Endothelial cell of umbilical vein (primary cell): ENCODE data around the gene CPNE2. TPM values are rescaled to one million over a fixed set of nuclear protein-coding genes. Genes with fewer than 3 reads are reported as not detected.

Experiments
- BruUV-seq: library from RNA; stranded (reverse); fragments of 400-500 nt; replicated peaks from 2 replicates; lab custom pipeline; 2021; lab: Mats Ljungman, UMichigan
- CTCF ChIA-PET: fragments of 300-600, 350-600 bp; sonication (Branson Sonifier 250); formaldehyde crosslinking; loops from one replicate; lab custom pipeline; 2021; ENCODE audit warnings: antibody characterized with exemption, inconsistent platforms; lab: Charles Lee
- POLR2A ChIA-PET: fragments of 300-600, 350-600 bp; sonication (Branson Sonifier 250); formaldehyde crosslinking; loops from one replicate; lab custom pipeline; 2021; ENCODE audit warnings: antibody characterized with exemption, inconsistent platforms; lab: Charles Lee
- DNase-seq: peaks from one replicate; pipeline ENCODE4 v3.0.0-alpha.2; 2011; ENCODE audit warnings: low read depth, low spot score
- FAIRE-seq: peaks from 2 replicates; lab custom pipeline; 2011; peaks lifted over from hg19 to GRCh38; lab: Jason Lieb, UNC
- H2AFZ ChIP-seq: 2 replicates; pipeline ENCODE4 v1.6.0; 2012; ENCODE audit warnings: low read depth, low read length, control low read depth, inconsistent platforms
- H3K27ac ChIP-seq: 2 replicates; pipeline ENCODE4 v1.5.1; 2011; ENCODE audit warnings: low read depth, mild to moderate bottlenecking, control low read depth, low read length, moderate library complexity; ENCODE audit not compliant: insufficient read depth
- H3K27me3 ChIP-seq, 2 experiments: 2 replicates each; pipeline versions ENCODE4 v1.6.0 to v1.6.1; 2011; ENCODE audit warnings: low read length in 2 of 2, mixed read lengths in 1 of 2; ENCODE audit not compliant: control insufficient read depth in 2 of 2, insufficient read depth in 2 of 2
- H3K36me3 ChIP-seq, 2 experiments: 2 replicates in 1 of 2; 3 replicates in 1 of 2; pipeline ENCODE4 v1.5.1; 2011; ENCODE audit warnings: low read length in 2 of 2, mild to moderate bottlenecking in 1 of 2, moderate library complexity in 1 of 2; ENCODE audit not compliant: control insufficient read depth in 2 of 2, insufficient read depth in 2 of 2; ENCODE audit errors: extremely low read depth in 1 of 2
- H3K4me1 ChIP-seq: 3 replicates; pipeline ENCODE4 v1.5.1; 2011; ENCODE audit warnings: mild to moderate bottlenecking, low read length; ENCODE audit not compliant: control insufficient read depth, insufficient read depth; ENCODE audit errors: extremely low read depth
- H3K4me2 ChIP-seq: 2 replicates; pipeline ENCODE4 v1.6.1; 2011; ENCODE audit warnings: low read length, control low read depth, mixed read lengths; ENCODE audit not compliant: insufficient read depth
- H3K4me3 ChIP-seq, 3 experiments: fragments of 200-600 bp in 1 of 3; sonication (generic), shearing (Covaris generic) in 1 of 3; replicated peaks in 1 of 3; 2 replicates each; pipeline ENCODE4 v1.5.1; 2011 to 2016; ENCODE audit warnings: control low read depth in 3 of 3, low read length in 3 of 3, mild to moderate bottlenecking in 2 of 3, inconsistent platforms in 1 of 3, low read depth in 1 of 3, moderate library complexity in 1 of 3; ENCODE audit not compliant: insufficient read depth in 1 of 3
- H3K79me2 ChIP-seq: 2 replicates; pipeline ENCODE4 v1.6.0; 2012; ENCODE audit warnings: low read length, inconsistent platforms; ENCODE audit not compliant: control insufficient read depth, insufficient read depth
- H3K9ac ChIP-seq: replicated peaks from 2 replicates; pipeline ENCODE3; 2011; ENCODE audit warnings: low read length, control low read depth; ENCODE audit not compliant: insufficient read depth; ENCODE audit errors: extremely low read depth
- H3K9me1 ChIP-seq: replicated peaks from 3 replicates; pipeline ENCODE4 v1.6.0; 2011; ENCODE audit warnings: mild to moderate bottlenecking, low read length; ENCODE audit not compliant: control insufficient read depth, insufficient read depth; ENCODE audit errors: extremely low read depth
- H3K9me3 ChIP-seq: replicated peaks from 2 replicates; pipeline ENCODE4 v1.5.1; 2012; ENCODE audit warnings: low read length, inconsistent platforms; ENCODE audit not compliant: control insufficient read depth, insufficient read depth
- H4K20me1 ChIP-seq: replicated peaks from 2 replicates; pipeline ENCODE3; 2011; ENCODE audit warnings: mild to moderate bottlenecking, low read length; ENCODE audit not compliant: control insufficient read depth, insufficient read depth; ENCODE audit errors: extremely low read depth
- EZH2 ChIP-seq: IDR thresholded peaks from 2 replicates; pipeline ENCODE4 v1.6.1; 2012; ENCODE audit warnings: borderline replicate concordance, low read depth, mild to moderate bottlenecking, moderate library complexity, low read length, inconsistent platforms; ENCODE audit not compliant: severe bottlenecking
- FOS ChIP-seq: IDR thresholded peaks from 2 replicates; pipeline ENCODE4 v1.6.1; 2011; ENCODE audit warnings: mild to moderate bottlenecking, low read length, moderate library complexity, borderline replicate concordance; ENCODE audit not compliant: insufficient read depth
- GATA2 ChIP-seq: IDR thresholded peaks from 2 replicates; pipeline ENCODE4 v1.7.0; 2011; ENCODE audit warnings: low read depth, mild to moderate bottlenecking, moderate library complexity, mixed read lengths, low read length; ENCODE audit not compliant: insufficient read length, insufficient read depth
- JUN ChIP-seq: IDR thresholded peaks from 2 replicates; pipeline ENCODE4 v1.6.1; 2011; ENCODE audit warnings: borderline replicate concordance, low read depth; ENCODE audit not compliant: insufficient read length, insufficient read depth
- MYC ChIP-seq: IDR thresholded peaks from one replicate; pipeline ENCODE4 v1.6.1; 2011; ENCODE audit warnings: mild to moderate bottlenecking, low read depth, low read length
- POLR2A ChIP-seq: IDR thresholded peaks from 2 replicates; pipeline ENCODE4 v1.6.1; 2012; ENCODE audit warnings: low read depth, mild to moderate bottlenecking, control low read depth, low read length
- POLR2AphosphoS5 ChIP-seq: IDR thresholded peaks from 2 replicates; pipeline ENCODE4 v1.6.1; 2012; ENCODE audit warnings: low read depth, mild to moderate bottlenecking, control low read depth, low read length, moderate library complexity; ENCODE audit not compliant: insufficient read depth
- dilution Hi-C: fragments of 300-500 bp; cut with MboI; formaldehyde crosslinking; loops from one replicate; pipeline ENCODE4 v1.15.0; 2019; ENCODE audit warnings: low sequenced_read_pairs; ENCODE audit not compliant: extremely low pct_ligation_motif_present
- intact Hi-C: fragments of 100-400 bp; cut with micrococcal nuclease; formaldehyde crosslinking; loops from one replicate; pipeline ENCODE4 v1.10.0; 2022
- polyA plus RNA-seq, 4 experiments: library from polyadenylated mRNA; depleted of rRNA in 3 of 4; stranded (reverse) in 3 of 4; unstranded in 1 of 4; fragments of >200 nt; gene quantifications; 2 replicates each; pipeline versions ENCODE4 v1.2.1 to v1.2.3, GENCODE V29; 2011 to 2012; ENCODE audit warnings: missing spikeins in 1 of 4
- total RNA-seq: library from RNA; stranded (reverse); gene quantifications from 2 replicates; pipeline ENCODE4 v1.2.3, GENCODE V29; 2021
- TF ChIP-seq, protein P1 (sequence below), 2 donors: IDR thresholded peaks; 1 replicate in 1 of 2; 2 replicates in 1 of 2; pipeline ENCODE4 v1.5.1; 2011; ENCODE audit warnings: low read length in 2 of 2, mild to moderate bottlenecking in 2 of 2, moderate library complexity in 2 of 2, control low read depth in 1 of 2, inconsistent platforms in 1 of 2, low read depth in 1 of 2; ENCODE audit not compliant: insufficient read depth in 1 of 2; ENCODE audit errors: extremely low read depth in 1 of 2
- TF ChIP-seq, protein P2 (sequence below): IDR thresholded peaks from 2 replicates; pipeline ENCODE4 v1.6.1; 2011; ENCODE audit not compliant: insufficient read depth, insufficient read length

The CPNE2 gene
- total and polyA plus RNA-seq, 2 donors (not counting 3 experiments of a cell fraction or from before 2014, with no cell fraction given): 91.9 to 187 TPM

DNA sequence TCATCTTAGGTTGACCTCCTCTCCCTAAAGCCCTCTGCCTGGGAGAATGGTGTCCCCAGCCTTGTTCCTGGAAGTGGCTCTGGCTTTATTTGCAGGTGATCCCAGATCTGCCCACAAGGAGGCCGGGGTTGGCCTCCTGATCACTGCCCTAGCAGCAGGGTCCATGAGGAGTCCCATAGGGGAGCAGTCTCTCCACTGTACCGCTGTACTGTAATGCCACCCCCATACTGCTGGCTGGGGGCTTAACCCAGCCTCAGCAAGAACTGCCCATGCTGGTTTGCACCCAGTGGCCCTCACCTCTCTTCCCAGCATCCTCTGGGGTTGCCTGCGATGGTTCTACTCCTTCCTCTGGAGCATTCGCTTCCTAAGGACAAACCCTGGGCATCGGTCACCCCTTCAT lies 54.4 kb downstream of the CPNE2 start:
- Histone ChIP-seq H4K20me1 (no peaks in the 10 kb centered on the region), H3K4me1 (peaks cover 48% of the 10 kb centered on the region), H2AFZ (no peak overlapping the region), H3K79me2 (no peaks in the 10 kb centered on the region), H3K9me1 (no peaks in the 10 kb centered on the region), H3K36me3 (no peaks in the 10 kb centered on the region), H3K4me3 (no peak overlapping the region), H3K4me2 (no peak overlapping the region), H3K9me3 (no peaks in the 10 kb centered on the region), H3K27me3 (no peaks in the 10 kb centered on the region), H3K27ac (peak overlapping the region; percentile 84), H3K9ac (no peak overlapping the region)
- TF ChIP-seq, protein P1, sequence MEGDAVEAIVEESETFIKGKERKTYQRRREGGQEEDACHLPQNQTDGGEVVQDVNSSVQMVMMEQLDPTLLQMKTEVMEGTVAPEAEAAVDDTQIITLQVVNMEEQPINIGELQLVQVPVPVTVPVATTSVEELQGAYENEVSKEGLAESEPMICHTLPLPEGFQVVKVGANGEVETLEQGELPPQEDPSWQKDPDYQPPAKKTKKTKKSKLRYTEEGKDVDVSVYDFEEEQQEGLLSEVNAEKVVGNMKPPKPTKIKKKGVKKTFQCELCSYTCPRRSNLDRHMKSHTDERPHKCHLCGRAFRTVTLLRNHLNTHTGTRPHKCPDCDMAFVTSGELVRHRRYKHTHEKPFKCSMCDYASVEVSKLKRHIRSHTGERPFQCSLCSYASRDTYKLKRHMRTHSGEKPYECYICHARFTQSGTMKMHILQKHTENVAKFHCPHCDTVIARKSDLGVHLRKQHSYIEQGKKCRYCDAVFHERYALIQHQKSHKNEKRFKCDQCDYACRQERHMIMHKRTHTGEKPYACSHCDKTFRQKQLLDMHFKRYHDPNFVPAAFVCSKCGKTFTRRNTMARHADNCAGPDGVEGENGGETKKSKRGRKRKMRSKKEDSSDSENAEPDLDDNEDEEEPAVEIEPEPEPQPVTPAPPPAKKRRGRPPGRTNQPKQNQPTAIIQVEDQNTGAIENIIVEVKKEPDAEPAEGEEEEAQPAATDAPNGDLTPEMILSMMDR (IDR thresholded peaks at IDR 0.05; ENCODE audit: extremely low read depth in 1 of 2, insufficient read depth in 1 of 2, low read depth in 1 of 2, low read length in 2 of 2): peak; percentile 8 to 34
- TF ChIP-seq EZH2: no peak
- no peak for TF ChIP-seq MYC
- no peak for TF ChIP-seq POLR2A
- TF ChIP-seq, protein P2, sequence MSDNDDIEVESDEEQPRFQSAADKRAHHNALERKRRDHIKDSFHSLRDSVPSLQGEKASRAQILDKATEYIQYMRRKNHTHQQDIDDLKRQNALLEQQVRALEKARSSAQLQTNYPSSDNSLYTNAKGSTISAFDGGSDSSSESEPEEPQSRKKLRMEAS: no peak
- TF ChIP-seq POLR2AphosphoS5: no peak
- TF ChIP-seq FOS: no peak
- TF ChIP-seq JUN: no peak
- TF ChIP-seq GATA2: no peak
- dilution Hi-C loops: loop anchor here (5.0 kb wide), 1 partner anchor 36 kb away; no protein-coding TSS in a partner anchor
- CTCF ChIA-PET: no interaction called here
- POLR2A ChIA-PET: no interaction called here
- intact Hi-C loops: loop anchor here (2.0 kb wide), 2 partner anchors 40 to 54 kb away; partner anchors contain the start of genes CPNE2, PSME3IP1 and RSPRY1
- DNase-seq: no peak
- FAIRE-seq: no peak
- BruUV-seq: no TSS peak
